GM19452 (cell line): Measurements from ENCODE around the gene ZNF366.

ENCODE experiments used
- ATAC-seq: cut with Tn5 transposase; IDR thresholded peaks from one replicate; pipeline ENCODE4 v1.9.1; 2021; ENCODE audit not compliant: unreplicated experiment

Gene ZNF366

DNA sequence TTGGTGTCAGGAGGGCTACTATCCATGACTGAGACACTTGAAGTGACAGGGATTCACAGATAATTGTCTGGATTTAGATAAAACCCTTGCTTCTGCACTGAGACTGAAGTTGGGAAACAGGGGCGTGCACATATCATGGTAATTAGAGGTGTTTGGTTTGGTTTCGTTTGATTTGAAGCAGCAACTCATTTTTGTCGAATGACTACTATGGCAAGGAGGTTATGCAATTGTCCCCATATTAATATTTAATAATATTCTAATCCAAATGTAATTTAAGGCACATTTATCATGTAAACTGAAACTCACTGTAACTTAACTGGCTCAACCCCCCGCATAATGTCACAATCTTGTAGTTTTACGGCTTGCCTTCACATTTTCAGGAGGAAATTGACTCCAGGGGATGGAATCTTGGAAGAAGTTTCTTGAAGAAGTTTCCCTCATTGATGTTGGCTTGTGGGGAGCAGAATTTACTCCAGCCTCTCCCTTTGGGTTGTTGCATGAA lies 12.5 kb downstream of the ZNF366 start:
- ATAC-seq = no peak

DNA sequence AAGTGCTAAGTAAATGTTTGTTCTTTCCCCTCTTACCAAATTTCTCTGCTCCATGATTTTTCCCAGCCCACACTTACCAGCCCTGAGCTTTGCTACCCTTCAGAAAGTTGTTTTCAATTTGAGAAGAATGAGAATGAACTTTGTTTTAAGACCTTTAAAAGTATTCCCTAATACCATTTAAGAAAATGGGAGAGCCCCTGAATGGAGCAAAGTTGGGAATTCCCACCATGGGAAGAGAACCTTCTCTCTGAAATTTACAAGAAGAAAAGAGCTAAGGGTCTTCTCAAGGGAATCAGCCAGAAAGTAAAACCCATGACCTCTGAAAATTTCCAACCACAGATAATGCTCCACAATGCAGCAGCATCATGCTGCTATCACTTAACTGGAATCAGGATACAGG lies 17.7 kb downstream of the ZNF366 start:
- ATAC-seq = no peak

DNA sequence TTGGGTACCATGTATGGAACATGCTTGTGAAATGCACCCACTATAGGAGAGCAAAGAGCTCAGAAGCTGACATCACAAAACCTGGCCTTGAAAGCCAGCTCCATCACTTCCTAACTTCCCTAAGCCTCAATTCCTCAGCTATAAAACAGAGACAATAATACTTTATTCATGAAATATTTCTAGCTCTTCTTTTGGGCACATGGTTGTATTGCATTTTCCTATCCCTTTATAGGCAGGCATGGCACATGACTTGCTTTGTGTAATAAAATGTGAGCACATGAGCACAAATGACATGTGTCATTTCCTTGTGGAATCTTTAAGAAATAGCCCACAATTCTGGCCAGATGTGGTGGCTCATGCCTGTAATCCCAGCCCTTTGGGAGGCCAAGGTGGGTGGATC lies 18.5 kb downstream of the ZNF366 start:
- ATAC-seq = no peak

DNA sequence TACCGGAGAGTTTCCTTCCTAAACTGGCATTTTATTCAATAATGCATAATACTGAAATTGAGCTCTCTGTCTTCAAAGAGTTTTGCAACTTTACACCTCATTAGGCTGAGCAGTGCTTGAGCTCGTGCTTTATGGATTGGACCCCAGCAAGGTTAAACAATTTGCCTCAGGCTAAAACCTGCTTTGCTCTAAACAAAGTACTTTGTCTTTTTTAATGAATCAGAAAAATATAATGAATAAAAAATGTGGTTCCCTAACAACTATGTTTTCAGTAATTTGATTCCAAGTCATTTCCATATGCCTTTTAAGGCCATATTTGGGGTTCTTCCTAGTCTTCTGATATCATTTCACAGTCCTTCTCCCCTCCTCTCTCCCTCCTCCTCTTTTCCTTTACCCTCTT lies 20.0 kb downstream of the ZNF366 start:
- no peak for ATAC-seq

DNA sequence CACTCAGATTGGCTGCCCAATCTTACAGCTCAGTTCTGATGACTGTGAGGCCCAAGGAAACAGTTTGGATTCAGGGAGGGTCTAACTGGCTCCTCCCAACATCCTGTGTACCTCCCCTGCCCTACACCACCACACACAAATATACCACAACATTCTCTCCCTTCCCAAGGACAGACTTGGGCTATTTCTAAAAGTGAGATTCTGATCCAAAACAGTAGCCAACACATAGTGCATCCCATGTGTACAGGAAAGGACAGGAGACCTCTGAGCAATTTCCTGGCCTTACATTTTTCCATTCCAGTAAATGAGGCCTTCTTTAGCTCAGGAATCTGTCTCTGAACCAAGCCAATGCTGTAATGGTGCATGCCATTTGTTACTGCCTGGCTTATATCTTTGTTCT lies 20.8 kb downstream of the ZNF366 start:
- ATAC-seq = no peak

DNA sequence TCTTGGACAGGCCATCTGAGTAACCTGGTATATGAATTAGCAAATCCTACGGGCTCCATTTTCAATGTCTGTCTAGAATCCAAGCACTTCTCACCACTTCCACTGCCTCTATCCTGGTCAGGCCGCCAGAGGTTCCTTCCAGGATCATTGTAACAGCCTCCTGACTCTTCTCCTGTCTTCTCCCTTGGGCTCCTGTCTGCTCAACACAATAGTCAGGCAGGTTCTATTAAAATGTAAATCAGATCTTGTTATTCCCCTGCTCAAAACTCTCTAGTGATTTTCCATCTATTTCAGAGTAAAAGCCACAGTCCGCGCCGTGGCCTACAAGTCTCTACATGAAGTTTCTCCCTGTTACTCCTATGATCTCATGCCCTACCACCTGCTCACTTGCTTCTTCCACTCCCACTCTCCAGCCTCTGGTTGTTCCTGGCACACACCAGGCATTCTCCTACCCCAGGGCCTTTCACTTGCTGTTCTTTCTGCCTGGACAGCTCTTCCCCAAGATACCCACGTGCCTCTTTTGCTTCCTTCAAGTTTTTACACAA lies 21.7 kb downstream of the ZNF366 start:
- no peak for ATAC-seq

DNA sequence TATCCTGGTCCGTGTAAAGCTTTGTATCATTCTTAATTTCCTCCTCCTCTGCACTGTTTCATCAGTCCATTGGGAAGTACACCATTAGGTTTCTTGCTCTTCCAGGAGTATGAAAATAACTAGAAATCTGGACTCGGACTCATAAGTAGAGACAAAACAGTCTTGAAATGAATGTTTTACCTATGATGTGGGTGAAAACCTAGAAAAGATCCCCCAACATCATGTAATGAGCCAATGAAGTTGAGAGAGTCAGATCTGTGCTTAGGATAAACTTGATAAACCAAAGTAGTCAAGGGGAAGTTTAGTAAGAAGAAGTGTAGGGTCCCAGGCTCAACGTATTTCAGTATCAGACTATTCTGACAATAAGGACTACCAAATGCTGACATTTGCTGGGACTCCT lies 25.2 kb downstream of the ZNF366 start:
- no peak for ATAC-seq

DNA sequence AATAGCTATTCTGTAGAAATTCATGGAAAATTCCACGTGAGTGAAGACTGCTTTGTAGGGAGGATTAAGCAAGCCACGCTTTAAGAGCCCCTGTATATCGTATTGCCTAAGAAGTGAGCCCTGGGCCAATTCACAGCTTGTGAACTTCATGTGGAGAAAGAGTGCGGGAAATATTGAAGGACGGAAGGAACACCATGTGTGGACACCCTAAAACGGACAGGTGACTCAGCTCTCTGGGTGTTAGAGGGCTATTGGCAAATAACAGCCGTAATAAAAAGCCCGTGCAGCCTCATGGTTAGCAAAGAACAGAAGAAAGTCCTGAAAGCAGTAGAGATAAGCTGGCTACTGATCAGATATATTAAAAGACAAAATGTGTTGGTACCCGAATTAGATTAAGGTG lies 26.4 kb downstream of the ZNF366 start:
- no peak for ATAC-seq

DNA sequence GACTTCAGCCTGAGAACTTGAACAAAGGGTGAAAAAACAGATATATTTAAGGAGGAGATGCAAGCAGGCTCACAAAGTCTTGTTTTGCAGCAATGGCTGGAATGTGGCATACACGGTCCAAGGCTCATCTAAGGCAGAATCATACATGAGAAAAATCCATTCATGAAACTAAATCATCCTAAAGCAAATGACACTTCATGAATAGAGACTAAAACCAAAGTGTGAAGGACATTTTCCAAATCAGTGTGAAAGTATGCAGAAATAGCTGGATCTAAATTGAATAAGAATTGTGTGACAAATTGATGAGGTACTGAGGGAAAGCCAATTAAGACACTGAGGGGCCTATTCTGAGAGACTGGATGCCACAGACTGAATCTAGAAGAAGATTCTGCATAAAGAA lies 27.3 kb downstream of the ZNF366 start:
- no peak for ATAC-seq

DNA sequence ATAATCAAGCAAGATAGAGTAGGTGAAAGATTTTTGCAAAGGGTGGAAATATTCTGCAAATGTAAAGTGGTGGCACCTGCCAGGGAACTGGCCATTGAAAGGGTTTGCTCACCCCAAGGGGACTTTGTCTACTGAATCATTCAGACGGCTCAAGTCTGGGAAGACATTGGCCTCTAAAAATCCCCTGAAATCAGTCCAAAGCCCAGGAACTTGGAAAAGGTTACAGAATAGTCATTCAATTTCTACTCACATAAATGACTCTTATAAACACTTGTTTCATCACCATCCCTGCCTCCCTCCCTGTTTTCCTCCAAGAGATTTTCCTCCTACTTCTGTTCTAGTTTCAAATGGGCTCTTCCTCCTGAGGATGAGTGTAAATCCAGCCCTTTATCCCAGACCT lies 28.5 kb downstream of the ZNF366 start:
- ATAC-seq = no peak

DNA sequence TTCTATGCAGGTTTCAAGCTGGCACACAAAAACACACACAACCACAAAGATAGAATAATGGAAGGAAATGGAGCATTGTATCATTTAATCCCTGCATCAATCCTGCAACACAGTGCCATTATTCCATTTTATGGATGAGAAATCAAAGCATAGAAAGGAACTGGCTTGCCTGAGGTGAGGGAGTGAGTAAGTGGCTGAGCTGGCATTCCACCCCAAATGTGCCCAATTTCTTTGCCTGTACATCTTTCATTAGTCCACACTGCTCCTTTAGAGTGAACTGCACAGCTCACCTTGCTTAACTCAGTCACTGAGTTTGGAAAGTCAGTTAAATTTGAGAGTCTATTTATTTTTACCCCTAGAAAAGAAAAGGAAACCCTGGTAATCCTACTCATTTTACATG lies 28.9 kb downstream of the ZNF366 start:
- no peak for ATAC-seq

DNA sequence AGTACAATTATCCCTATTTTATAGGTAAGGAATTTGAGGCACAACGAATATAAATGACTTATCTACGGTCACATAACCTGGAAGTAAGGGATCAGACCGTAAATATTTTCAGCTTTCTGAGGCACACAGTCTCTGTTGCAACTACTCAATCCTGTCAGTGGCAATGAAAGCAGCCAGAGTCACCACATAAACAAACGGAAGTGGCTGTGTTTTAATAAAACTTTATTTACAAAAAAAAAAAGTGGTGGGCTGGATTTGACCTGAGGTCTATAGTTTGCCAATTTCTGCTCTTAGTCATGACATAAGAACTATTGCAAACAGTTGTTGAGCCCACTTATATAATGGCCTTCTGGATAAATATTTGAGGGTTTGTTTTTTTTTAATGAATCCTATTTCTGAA lies 29.6 kb downstream of the ZNF366 start:
- no peak for ATAC-seq

DNA sequence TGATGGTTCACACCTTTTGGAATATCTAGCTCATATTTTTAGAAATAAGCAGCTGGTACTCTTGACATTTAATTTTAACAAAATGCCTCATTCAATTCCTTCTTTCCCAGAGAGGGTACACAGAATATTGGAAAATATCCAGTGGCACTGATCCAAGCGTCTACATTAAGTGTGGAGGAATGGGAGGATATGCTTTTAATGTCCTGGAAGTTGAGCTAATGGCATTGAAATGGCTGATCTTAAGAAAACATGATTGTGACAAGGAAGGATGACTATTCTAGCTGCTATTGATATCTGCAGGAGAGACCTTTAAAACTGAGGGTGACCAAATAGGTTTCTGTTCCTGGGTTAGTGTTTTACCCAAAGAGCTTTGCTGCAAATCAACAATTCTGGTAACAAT lies 30.0 kb downstream of the ZNF366 start:
- no peak for ATAC-seq

DNA sequence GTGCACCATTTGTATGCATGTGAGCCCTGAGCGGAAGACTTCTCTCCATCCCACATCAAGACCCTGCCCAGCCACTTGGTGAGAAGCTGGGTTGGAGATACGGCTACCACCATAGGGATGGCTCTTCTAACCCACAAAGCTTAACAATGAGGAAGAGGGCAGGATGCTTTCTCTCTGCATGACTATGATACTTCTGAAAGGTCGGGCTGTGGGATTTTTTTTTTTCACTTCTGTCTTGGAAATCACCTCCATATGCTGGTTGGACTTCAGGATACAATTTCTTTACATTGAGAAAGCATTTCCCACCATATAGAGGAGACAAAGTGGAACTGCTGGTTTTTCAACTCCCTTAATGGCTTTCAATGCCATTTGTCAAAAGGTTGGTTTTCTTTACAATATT lies 30.5 kb downstream of the ZNF366 start:
- no peak for ATAC-seq

DNA sequence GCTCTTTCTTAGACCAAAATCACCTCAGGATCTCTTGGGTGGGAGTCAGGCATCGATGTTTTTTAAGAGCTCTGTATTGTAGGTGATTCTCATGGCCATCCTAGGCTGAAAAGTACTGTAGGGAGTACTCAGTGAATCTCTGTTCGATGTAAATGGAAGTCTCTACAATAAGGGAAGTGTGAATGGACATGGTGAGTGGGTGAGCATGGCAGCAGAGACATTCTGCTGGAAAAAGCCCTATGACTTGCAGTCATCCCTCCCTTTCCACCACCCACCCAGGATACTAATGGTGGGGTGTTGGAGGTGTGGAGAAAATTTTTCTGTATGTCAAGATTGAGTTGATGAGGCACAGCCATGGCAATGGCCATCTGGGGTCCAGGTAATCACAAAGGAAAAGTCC lies 30.9 kb downstream of the ZNF366 start:
- ATAC-seq = no peak

DNA sequence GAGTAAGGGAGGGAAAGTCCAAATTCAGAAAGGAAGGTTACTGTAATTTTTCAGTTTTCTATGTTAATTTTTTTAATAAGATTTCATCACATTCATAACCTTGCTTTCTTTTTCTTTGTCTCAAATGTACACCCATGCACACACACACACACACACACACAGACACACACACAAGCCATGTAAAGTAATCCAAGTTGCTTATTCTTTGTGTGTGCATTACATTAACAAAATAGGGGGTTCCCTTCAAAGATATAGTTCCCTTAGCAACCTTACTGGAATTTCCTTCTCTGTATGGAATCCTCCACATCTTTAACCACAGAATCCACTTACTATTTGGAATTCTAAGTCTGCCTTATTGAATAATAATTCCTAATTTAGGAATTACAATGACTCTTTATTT lies 32.7 kb downstream of the ZNF366 start:
- ATAC-seq = no peak

DNA sequence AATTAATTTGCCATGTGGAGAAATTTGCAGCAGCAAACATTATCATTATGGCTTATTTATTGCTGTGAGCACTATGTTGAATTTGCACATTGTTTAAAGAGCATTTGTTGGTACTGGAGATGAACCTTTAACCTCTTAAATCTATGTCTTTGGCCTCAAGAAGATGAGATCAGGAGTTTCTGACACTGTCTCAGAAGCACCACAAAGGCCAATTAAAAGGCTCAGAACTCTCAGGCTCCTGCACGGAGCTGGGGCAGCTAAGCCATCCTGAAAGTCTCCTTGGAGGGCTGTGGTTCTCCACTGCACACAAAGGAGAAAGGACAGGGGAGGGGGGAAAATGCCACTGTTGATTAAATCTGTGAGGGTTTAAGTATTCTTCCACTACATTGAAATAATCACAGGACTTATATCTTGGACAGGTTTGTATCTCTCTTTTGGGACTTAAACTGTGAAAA lies 33.1 kb downstream of the ZNF366 start:
- ATAC-seq = no peak

DNA sequence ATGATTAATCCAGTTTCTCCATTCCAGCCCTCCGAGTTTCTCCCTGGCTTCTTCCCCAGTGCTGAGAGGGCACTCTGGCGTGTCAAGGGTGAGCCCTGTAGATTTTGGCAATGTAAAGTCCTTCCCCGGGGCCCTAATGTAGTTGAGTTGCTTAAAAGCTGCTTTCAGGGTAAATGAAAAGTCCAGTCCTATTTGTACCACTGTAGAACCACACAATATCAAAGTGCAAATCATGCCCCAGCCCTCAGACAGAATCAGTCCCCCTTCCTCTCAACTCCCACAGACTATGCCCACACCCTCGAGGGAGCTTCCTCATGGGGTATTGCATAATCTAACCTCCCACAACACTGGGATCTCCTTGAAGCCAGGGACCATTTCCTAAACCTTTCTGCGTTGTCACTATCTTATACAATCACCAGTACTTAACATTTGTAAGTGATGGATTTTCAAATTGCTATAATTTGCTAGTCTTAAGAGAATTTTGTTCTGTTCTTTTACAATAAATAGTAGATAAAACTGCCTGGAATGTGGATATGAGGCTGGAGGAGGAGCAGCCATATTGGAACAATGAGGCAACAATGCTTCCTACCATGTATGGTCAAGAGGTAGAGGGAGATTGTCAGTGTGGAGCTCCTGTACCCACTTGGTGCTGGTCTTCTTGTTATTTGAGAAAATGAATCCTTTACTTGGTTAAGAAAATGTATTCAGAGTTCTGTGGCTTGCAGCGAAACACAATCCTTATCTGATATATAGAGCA lies 34.4 kb downstream of the ZNF366 start:
- ATAC-seq = no peak

DNA sequence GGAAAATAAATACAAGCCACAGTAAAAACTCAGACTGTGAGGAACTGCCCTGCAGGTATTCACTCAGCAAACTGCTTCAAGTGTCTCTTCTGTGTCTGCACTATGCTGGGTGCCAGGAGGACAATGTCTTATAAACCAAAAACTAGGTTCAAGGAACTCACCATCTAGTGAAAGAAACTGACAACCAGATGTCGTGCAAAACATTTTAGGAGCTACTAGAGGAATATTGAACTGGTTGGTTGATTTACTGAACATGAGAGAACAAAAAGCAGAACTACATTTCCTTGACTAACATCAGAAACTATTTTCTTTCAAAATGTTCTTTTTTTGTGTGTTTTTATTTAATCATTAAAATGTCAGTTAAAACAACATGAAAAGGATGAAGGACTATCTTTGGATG lies 35.2 kb downstream of the ZNF366 start:
- no peak for ATAC-seq

DNA sequence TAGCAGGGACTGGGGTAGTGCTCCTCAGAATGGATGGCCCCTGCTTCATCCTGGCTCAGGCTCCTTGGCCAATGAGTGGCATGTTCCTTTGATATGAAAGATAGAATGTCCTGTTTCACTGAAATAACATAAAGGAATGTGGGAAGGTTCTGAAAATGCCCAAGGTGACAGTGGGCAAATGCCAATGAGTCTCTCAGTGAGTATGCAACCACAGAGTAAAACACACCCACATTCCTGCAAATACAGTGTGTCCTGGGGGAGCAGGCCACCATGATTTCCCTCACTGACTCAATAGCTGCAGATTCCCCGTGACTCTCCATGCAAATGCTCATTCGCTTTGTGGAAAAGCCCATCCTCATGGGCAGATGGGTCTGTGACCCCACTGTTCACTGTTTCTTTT lies 36.4 kb downstream of the ZNF366 start:
- no peak for ATAC-seq

DNA sequence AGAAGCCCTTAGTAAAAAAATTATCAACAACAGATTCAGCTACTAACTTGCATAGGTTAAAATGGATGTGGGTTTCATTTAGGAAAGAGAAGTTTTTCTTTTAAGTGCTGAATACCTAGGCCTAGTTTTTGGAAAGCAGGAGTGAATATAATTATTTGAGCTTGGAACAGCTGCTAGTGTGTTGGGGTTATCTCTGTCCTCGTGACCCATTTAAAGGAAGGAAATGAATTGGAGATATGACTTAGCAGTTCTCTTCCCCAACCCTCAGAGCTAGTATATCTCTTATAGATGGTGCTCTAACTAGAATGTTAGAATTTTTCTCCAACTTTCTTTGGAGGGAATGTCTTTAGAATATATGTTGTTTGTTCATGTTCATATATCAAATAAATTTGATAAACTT lies 38.6 kb downstream of the ZNF366 start:
- ATAC-seq = no peak

DNA sequence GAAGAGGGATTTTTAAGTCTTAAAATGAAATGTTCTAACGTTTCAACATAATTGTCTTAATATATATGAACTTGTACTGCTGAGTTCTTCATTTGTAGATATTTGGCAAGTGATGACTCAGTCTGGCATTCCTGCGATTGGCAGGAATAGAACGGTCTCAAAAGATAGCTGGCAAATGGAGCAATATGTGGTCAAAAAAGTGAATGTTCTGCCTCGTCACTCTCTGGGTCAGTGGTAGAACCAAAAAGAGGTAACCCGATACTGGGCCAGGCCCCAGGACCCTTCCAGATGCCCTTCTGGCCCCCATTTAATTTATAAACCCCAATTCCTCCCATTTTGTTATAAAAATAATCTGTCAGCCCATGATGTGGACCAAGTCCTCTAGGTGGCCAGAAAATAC lies 39.2 kb downstream of the ZNF366 start:
- ATAC-seq = no peak

DNA sequence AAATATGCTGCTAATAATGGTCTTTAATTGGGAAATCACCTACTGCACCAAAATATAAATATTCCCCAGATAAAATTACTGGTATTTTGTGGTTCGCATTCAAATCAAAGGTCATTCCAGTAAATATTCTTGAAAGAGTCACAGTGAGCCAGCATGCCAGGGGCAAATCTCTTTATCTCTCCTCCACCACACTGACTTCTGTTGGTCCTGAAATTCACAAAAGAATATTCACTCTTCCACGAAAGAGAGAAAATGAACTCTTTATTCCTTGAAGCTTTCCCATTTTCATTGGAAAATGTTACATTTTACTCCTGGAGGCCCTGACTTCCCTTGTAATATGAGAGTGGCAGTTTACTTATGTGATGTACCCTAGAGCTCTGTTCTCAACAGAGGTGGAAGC lies 39.7 kb downstream of the ZNF366 start:
- ATAC-seq = no peak
